ENCODE measurements around the gene NEK6. TPM values are rescaled to one million over a fixed set of nuclear protein-coding genes. Genes with fewer than 3 reads are reported as not detected.

The NEK6 gene
- total and polyA plus RNA-seq, 9 of the 15 experiments (the other 6 are each of a cell fraction or from before 2014, with no cell fraction given), result 3.1 to 19.0 (median 8.4) TPM

DNA sequence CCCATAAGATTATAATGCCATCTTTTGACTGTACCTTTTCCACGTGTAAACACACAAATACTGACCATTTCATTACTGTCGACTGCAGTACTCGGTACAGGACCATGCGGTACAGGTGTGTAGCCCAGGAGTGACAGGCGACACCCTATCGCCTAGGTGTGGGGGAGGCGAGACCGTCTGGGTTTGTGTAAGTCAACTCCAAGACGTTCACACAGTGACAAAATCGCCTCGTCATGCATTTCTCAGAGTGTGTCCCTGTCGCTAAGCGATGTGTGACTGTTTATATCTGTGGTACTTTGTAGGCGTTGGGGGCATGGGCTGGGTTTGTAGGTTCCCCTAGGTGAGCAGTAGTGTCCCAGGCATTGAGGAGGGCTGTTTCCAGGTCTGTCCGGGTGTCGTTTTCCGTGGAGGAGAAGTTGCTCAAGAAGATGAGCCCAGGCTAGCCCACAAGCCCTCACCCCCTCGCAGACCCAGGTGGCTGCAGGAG is 20.3 kb downstream of the NEK6 start (continued):
- TF ChIP-seq MXI1 (IDR thresholded peaks at IDR 0.05; ENCODE audit: low read depth, low read length) (peak; percentile 85), CREM (IDR thresholded peaks at IDR 0.05; ENCODE audit: low read depth) (peak; percentile 58), CHD2 (IDR thresholded peaks at IDR 0.05; ENCODE audit: low read depth, low read length) (peak; percentile 24; the same call in 1 of the 2 replicates), IRF1 (CRISPR knock-in tag; IDR thresholded peaks at IDR 0.05; ENCODE audit: borderline replicate concordance) (no peak), BMI1 (IDR thresholded peaks at IDR 0.05; ENCODE audit: low read length) (peak; percentile 60; the same call in 1 of the 2 replicates), L3MBTL2 (IDR thresholded peaks at IDR 0.05) (peak; percentile 54; the same call in 1 of the 2 replicates), FOXA1 (IDR thresholded peaks at IDR 0.05; ENCODE audit: borderline replicate concordance) (no peak), PKNOX1 (IDR thresholded peaks at IDR 0.05) (peak; percentile 84), SMARCC2 (IDR thresholded peaks at IDR 0.05; ENCODE audit: low read depth) (no peak), HDAC1 (IDR thresholded peaks at IDR 0.05) (peak in 1 of 2 experiments; percentile 17; a peak in 1 of 4 replicates), RAD21 (CRISPR knock-in tag; conservative IDR thresholded peaks at IDR 0.05 in 1 of 2, IDR thresholded peaks at IDR 0.05 in 1 of 2) (no peak), ZKSCAN3 (CRISPR knock-in tag; IDR thresholded peaks at IDR 0.05) (peak; percentile 92), RFX1 (IDR thresholded peaks at IDR 0.05) (peak; percentile 91), CBX3 (IDR thresholded peaks at IDR 0.05; ENCODE audit: borderline replicate concordance in 1 of 2, low read length in 2 of 2) (no peak; a peak in 1 of 3 replicates), CXXC5 (CRISPR knock-in tag; IDR thresholded peaks at IDR 0.05) (peak; percentile 35; the same call in 1 of the 2 replicates), FOXA3 (CRISPR knock-in tag; conservative IDR thresholded peaks at IDR 0.05 in 1 of 2, IDR thresholded peaks at IDR 0.05 in 1 of 2) (no peak), FOXK2 (conservative IDR thresholded peaks at IDR 0.05 in 1 of 2, IDR thresholded peaks at IDR 0.05 in 1 of 2; ENCODE audit: low read depth in 2 of 2) (peak; percentile 35 to 70; a peak in 2 of 4 replicates), DPF2 (IDR thresholded peaks at IDR 0.05) (peak; percentile 57; the same call in 1 of the 2 replicates), POLR2G (IDR thresholded peaks at IDR 0.05; ENCODE audit: low read depth, low read length) (no peak), FOXJ3 (CRISPR knock-in tag; IDR thresholded peaks at IDR 0.05) (peak; percentile 94), ZNF766 (CRISPR knock-in tag; conservative IDR thresholded peaks at IDR 0.05) (peak; percentile 59; the same call in 1 of the 2 replicates)
- TF ChIP-seq, protein P1, sequence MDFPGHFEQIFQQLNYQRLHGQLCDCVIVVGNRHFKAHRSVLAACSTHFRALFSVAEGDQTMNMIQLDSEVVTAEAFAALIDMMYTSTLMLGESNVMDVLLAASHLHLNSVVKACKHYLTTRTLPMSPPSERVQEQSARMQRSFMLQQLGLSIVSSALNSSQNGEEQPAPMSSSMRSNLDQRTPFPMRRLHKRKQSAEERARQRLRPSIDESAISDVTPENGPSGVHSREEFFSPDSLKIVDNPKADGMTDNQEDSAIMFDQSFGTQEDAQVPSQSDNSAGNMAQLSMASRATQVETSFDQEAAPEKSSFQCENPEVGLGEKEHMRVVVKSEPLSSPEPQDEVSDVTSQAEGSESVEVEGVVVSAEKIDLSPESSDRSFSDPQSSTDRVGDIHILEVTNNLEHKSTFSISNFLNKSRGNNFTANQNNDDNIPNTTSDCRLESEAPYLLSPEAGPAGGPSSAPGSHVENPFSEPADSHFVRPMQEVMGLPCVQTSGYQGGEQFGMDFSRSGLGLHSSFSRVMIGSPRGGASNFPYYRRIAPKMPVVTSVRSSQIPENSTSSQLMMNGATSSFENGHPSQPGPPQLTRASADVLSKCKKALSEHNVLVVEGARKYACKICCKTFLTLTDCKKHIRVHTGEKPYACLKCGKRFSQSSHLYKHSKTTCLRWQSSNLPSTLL (IDR thresholded peaks at IDR 0.05), result no peak

Measured in K562 (cell line).